ENCODE data around the gene CNTNAP5.

DNA sequence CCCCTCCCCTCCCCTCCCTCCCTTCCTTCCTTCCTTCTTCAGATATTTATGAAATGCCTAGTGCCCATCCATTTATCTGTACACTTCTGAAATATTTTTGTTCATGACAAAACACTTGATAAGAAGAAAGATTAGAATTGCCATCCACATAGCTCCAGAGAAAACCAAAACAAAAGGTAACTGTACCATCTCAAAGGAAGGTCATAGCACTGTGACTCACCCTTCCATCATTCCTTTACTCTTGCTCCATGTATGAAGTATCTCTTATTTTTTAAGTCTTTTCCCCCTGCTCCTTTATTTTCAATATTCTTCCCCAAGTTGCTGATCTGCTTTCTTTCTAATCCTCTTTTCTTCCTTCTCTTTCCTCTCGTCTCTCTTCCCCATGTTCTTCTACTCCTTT is 9.9 kb downstream of the CNTNAP5 start:
- no peak for TF ChIP-seq POLR2AphosphoS5 (IDR thresholded peaks at IDR 0.05; ENCODE audit: borderline replicate concordance, low read depth, low read length)
- TF ChIP-seq EZH2 (IDR thresholded peaks at IDR 0.05), result no peak
